RWPE1 (cell line): Measurements from ENCODE around the gene USP22.
"Not testable (repeated sequence)": the region's sequence is repeated elsewhere in the genome, so short reads cannot be mapped to it uniquely, and the experiment has no call there.

ENCODE experiments used
- CTCF ChIA-PET: fragments of 350-600 bp; sonication (Branson Sonifier 250); formaldehyde crosslinking; extraction: SDS; loops from one replicate; lab custom pipeline; 2021; lab: Yijun Ruan, JAX
- POLR2A ChIA-PET: fragments of 400-600 bp; formaldehyde crosslinking; extraction: SDS; loops from one replicate; lab custom pipeline; 2020; ENCODE audit warnings: antibody characterized with exemption; ENCODE audit not compliant: low non-redundant PET; lab: Yijun Ruan, JAX
- DNase-seq: peaks from one replicate; pipeline ENCODE4 v3.0.0; 2012; ENCODE audit warnings: low spot score
- H3K27ac ChIP-seq: fragments of 450-650 bp; 2 replicates; pipeline ENCODE4 v1.5.1; 2017
- CTCF ChIP-seq: fragments of 450-650 bp; conservative IDR thresholded peaks from 2 replicates; pipeline ENCODE4 v1.5.1; 2017; ENCODE audit warnings: low read depth, mild to moderate bottlenecking

Gene USP22

GRCh38 chr17:21072745-21073197 is 30.0 kb upstream of the USP22 start:
- POLR2A ChIA-PET = no interaction called here
- DNase-seq = no peak
- H3K27ac ChIP-seq = no peak overlapping the region
- no peak for TF ChIP-seq CTCF
- CTCF ChIA-PET = interaction anchor here (0.5 to 0.6 kb wide), 2 partner anchors 110 to 397 kb away, joined by 3 to 7 read pairs; no protein-coding TSS in a partner anchor

DNA sequence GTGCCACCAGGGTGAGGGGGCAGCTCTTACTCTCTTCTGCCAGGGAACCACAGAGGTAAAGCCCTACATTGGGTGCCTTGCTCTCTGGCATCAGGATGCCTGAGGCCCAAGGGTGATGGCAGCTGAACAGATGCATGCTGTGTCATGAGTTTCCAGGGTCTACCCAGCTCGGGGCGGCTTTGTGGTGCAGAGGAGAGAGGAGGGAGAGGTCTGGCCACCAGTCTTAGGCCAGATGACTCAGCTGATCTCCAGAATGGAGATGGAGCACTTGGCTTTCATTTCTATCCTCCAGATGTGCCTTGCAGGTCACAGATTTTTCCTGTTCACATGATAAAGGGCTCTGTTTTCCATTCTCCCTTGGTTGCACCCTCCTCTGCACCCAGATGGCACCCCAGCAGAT is 23.6 kb upstream of the USP22 start:
- no peak overlapping the region for H3K27ac ChIP-seq
- TF ChIP-seq CTCF = no peak
- no peak for DNase-seq
- POLR2A ChIA-PET = no interaction called here
- CTCF ChIA-PET = no interaction called here

GRCh38 chr17:21061971-21062526 is 19.2 kb upstream of the USP22 start:
- POLR2A ChIA-PET = no interaction called here

DNA sequence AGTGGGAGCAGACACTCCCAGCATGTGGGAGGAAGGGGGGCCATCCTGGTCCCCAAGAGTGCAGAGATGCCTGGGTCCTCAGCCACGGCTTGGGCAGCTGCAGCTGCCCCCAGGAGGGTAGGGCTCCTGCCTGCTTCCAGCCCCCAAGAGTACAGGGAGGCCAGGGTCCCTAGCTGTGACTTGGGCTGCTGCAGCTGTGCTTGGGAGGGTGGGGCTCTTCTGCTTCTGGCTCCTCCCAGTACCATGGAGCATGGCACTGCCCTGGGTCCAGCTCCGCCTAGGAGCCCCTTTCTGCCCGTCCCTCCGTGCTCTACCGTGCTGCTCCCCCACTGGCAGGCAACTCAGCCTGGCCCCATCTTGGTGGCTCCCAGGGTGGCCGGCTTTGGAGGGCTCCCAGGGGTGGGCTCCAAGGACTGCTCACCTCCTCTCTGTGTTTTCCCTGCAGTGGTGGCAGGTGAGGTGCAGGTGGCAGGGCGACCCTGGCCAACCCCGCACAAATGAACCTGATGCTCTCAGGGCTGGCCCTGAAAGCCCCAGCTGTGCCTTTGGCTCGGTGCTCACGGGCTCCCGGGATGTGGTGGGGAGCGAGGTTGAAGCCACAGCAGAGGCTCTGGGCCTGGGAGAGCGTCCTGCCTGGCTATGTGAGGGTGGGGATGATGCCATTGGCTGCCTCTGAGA is 18.5 kb upstream of the USP22 start:
- TF ChIP-seq CTCF = no peak
- ChIA-PET CTCF (no interaction called here), POLR2A (no interaction called here)
- no peak for DNase-seq
- no peak overlapping the region for H3K27ac ChIP-seq

More at GRCh38 chr17:21061971-21062526, 19.2 kb upstream of the USP22 start:
- CTCF ChIA-PET = no interaction called here
- no peak for DNase-seq
- no peak overlapping the region for H3K27ac ChIP-seq
- TF ChIP-seq CTCF = no peak

DNA sequence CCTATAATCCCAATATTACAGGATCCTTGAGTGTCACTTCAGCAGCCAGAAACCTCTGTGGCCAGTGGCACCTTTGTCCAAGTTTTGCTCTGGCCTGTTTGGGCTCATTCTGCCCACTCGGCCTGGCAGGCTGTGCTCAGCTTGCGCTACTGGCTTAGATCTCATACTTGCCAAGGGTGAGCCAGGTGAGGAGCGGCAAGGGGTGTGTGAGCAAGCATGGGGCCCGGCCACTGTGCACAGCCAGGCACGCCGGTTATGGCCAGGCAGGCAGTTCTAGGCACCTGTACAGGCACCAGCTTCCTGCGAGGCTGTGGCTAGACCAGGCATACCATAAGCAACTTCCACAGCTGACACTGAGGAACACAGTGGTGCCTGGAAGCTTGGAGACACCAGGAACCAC is 16.9 kb upstream of the USP22 start:
- TF ChIP-seq CTCF = no peak
- no peak for DNase-seq
- ChIA-PET CTCF (interaction anchor here (0.6 kb wide), 1 partner anchor 9 kb away, joined by 3 read pairs; no protein-coding TSS in a partner anchor), POLR2A (no interaction called here)
- no peak overlapping the region for H3K27ac ChIP-seq

- ChIA-PET CTCF (interaction anchor here (0.6 to 1.2 kb wide), 3 partner anchors 15 to 42 kb away, joined by 3 to 4 read pairs (median 4); no protein-coding TSS in a partner anchor), POLR2A (no interaction called here)
- no peak overlapping the region for H3K27ac ChIP-seq
- DNase-seq = no peak
- no peak for TF ChIP-seq CTCF
Measured at GRCh38 chr17:21058098-21058893, 15.5 kb upstream of the USP22 start.

- POLR2A ChIA-PET, H3K27ac ChIP-seq, DNase-seq: not testable (repeated sequence)
- CTCF ChIA-PET = interaction anchor here (0.6 to 1.4 kb wide), 2 partner anchors 10 to 47 kb away, joined by 3 read pairs; no protein-coding TSS in a partner anchor
Measured at GRCh38 chr17:21053056-21053455, 10.2 kb upstream of the USP22 start.
